HepG2 (cell line): Measurements from ENCODE around the gene C5orf47. TPM values are rescaled to one million over a fixed set of nuclear protein-coding genes. Genes with fewer than 3 reads are reported as not detected.
A peak's percentile ranks its signal among the peaks of the same experiment; 100 is the strongest.

Experiments
- CEBPB ChIP-seq: IDR thresholded peaks from 2 replicates; pipeline ENCODE4 v1.6.1; 2011; ENCODE audit warnings: low read depth, low read length, improper control_type of control experiment, borderline replicate concordance
- DNMT1 ChIP-seq: sonication (generic); formaldehyde crosslinking; IDR thresholded peaks from 2 replicates; pipeline ENCODE4 v1.5.1; 2020; ENCODE audit warnings: mild to moderate bottlenecking, missing genetic modification reagents
- E2F1 ChIP-seq: sonication (generic); formaldehyde crosslinking; IDR thresholded peaks from 2 replicates; pipeline ENCODE4 v1.5.0; 2020; ENCODE audit warnings: missing genetic modification reagents
- ETS1 ChIP-seq: sonication (generic); formaldehyde crosslinking; IDR thresholded peaks from 2 replicates; pipeline ENCODE4 v1.4.0; 2020; ENCODE audit warnings: missing genetic modification reagents
- GMEB2 ChIP-seq: IDR thresholded peaks from 2 replicates; pipeline ENCODE4 v1.6.1; 2016; ENCODE audit warnings: missing biosample characterization, missing genetic modification reagents, low read depth
- HDAC2 ChIP-seq: sonication (generic); formaldehyde crosslinking; IDR thresholded peaks from 2 replicates; pipeline ENCODE4 v1.4.0; 2020; ENCODE audit warnings: missing genetic modification reagents
- HMGA1 ChIP-seq: sonication (generic); formaldehyde crosslinking; conservative IDR thresholded peaks from 2 replicates; pipeline ENCODE4 v1.4.0; 2020; ENCODE audit warnings: missing genetic modification reagents
- NFIB ChIP-seq: sonication (generic); formaldehyde crosslinking; IDR thresholded peaks from 2 replicates; pipeline ENCODE4 v1.9.0; 2021; ENCODE audit warnings: missing genetic modification reagents, mild to moderate bottlenecking, borderline replicate concordance
- PHB2 ChIP-seq: fragments of 450-650 bp; IDR thresholded peaks from 2 replicates; pipeline ENCODE4 v1.6.1; 2018; ENCODE audit not compliant: partially characterized antibody
- PLRG1 ChIP-seq: fragments of 450-650 bp; conservative IDR thresholded peaks from 2 replicates; pipeline ENCODE4 v1.6.1; 2016
- PRDM4 ChIP-seq: sonication (generic); formaldehyde crosslinking; IDR thresholded peaks from 2 replicates; pipeline ENCODE4 v1.9.0; 2021; ENCODE audit warnings: missing genetic modification reagents, borderline replicate concordance
- RARG ChIP-seq: sonication (generic); formaldehyde crosslinking; IDR thresholded peaks from 2 replicates; pipeline ENCODE4 v1.4.0; 2020; ENCODE audit warnings: low read depth, mild to moderate bottlenecking, missing genetic modification reagents
- REXO4 ChIP-seq: sonication (generic); formaldehyde crosslinking; IDR thresholded peaks from 2 replicates; pipeline ENCODE4 v1.8.0; 2022; ENCODE audit warnings: missing genetic modification reagents, mild to moderate bottlenecking, borderline replicate concordance
- TERF1 ChIP-seq: sonication (generic); formaldehyde crosslinking; IDR thresholded peaks from 2 replicates; pipeline ENCODE4 v1.8.0; 2022; ENCODE audit warnings: mild to moderate bottlenecking, missing genetic modification reagents, moderate library complexity
- TFE3 ChIP-seq: IDR thresholded peaks from 2 replicates; pipeline ENCODE4 v1.6.1; 2016
- ZBTB10 ChIP-seq: sonication (generic); formaldehyde crosslinking; IDR thresholded peaks from 2 replicates; pipeline ENCODE4 v1.4.0; 2020; ENCODE audit warnings: missing genetic modification reagents, borderline replicate concordance
- ZBTB3 ChIP-seq: sonication (generic); formaldehyde crosslinking; IDR thresholded peaks from 2 replicates; pipeline ENCODE4 v1.4.0; 2020; ENCODE audit warnings: low read depth, mild to moderate bottlenecking, moderate library complexity, missing genetic modification reagents, borderline replicate concordance
- ZNF644 ChIP-seq: IDR thresholded peaks from 2 replicates; pipeline ENCODE4 v1.6.1; 2016; ENCODE audit warnings: low read depth
- polyA plus RNA-seq, 8 experiments: library from polyadenylated mRNA; depleted of rRNA in 3 of 8; stranded (reverse) in 7 of 8; unstranded in 1 of 8; fragments of >200 nt; fragmentation: Illumina TruSeq in 4 of 8; extraction: Trizol in 4 of 8; gene quantifications; 2 replicates each; pipeline versions ENCODE4 v1.2.1 to v1.2.3, GENCODE V29; 2011 to 2016; ENCODE audit warnings: low read depth in 4 of 8, missing spikeins in 1 of 8, mixed read lengths in 1 of 8; ENCODE audit not compliant: insufficient read depth in 1 of 8
- total RNA-seq, 5 experiments: library from RNA; depleted of rRNA; stranded (reverse); fragments of >200 nt; fragmentation: Illumina TruSeq; extraction: Trizol; gene quantifications; 2 replicates each; pipeline ENCODE4 v1.2.3, GENCODE V29; 2016; ENCODE audit warnings: low read depth in 1 of 5

C5orf47 gene
- total and polyA plus RNA-seq, 2 of the 13 experiments (the other 11 are each of a cell fraction or from before 2014, with no cell fraction given): not detected

- no peak for TF ChIP-seq TERF1 (CRISPR knock-in tag)
- TF ChIP-seq HDAC2 (CRISPR knock-in tag): peak; percentile 84
- TF ChIP-seq NFIB (CRISPR knock-in tag): no peak
- TF ChIP-seq HMGA1 (CRISPR knock-in tag): no peak
- TF ChIP-seq ETS1 (CRISPR knock-in tag): no peak
- no peak for TF ChIP-seq PRDM4
- no peak for TF ChIP-seq GMEB2 (CRISPR knock-in tag)
- TF ChIP-seq PLRG1: no peak
- TF ChIP-seq TFE3: 0 out of 2 replicates have a peak, but pooled peaks have one; percentile 41
- TF ChIP-seq E2F1 (CRISPR knock-in tag): no peak
- no peak for TF ChIP-seq RARG (CRISPR knock-in tag)
- no peak for TF ChIP-seq ZBTB10 (CRISPR knock-in tag)
- no peak for TF ChIP-seq PHB2
- TF ChIP-seq REXO4 (CRISPR knock-in tag): no peak
- TF ChIP-seq CEBPB: no peak
- TF ChIP-seq DNMT1: no peak
- TF ChIP-seq ZBTB3 (CRISPR knock-in tag): no peak
- TF ChIP-seq ZNF644: peak; percentile 34; the same call in 1 of the 2 replicates
These were observed 56.6 kb downstream of the C5orf47 start, which contains the start of gene NSG2 (continued) for GRCh38 chr5:174045470-174046025.
